GM19455 (cell line): ENCODE results near the gene IRX1.

ENCODE experiments used
- ATAC-seq: cut with Tn5 transposase; IDR thresholded peaks from one replicate; pipeline ENCODE4 v1.9.1; 2021; ENCODE audit not compliant: unreplicated experiment

Gene IRX1

DNA sequence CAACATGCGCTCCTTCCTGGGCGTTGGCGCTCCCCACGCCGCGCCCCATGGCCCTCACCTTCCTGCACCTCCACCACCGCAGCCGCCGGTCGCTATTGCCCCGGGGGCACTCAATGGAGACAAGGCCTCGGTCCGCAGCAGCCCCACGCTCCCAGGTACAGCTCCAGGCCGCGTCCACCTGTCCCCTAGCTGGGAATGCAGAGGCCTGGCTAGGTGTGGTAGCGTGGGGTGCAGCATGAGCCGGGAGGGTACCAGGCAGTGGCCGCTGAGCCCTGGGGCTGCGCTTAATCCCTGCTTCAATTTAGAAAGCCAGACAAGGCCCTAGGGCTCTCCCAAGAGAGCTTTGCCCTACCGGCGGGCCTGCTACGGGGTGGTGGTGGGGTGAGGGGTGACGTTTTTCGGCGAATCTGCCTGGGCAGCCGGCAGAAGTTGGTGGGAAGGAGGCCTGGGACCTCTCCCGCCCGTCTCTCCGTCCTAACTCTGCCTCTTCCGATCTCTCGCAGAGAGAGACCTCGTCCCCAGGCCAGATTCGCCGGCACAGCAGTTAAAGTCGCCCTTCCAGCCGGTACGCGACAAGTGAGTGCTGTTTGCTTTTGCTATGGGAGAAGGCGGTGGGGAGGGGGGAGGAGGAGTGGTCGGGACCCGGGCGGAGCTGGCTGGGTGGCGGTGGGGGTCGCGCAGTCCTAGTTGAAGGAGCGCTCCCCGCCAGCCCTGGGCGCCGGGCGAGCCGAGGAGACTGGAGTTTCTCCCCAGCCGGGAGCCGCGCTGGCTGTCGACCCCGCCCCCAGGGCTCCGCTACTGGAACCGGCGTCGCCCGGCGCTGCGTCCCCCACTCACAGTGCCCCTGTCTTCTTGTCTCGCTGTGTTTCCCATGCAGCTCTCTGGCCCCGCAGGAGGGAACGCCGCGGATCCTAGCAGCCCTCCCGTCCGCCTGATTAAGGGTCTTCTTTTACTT is 4.8 kb downstream of the IRX1 start:
- no peak for ATAC-seq

GRCh38 chr5:3601061-3601710 is 5.6 kb downstream of the IRX1 start:
- ATAC-seq: no peak

GRCh38 chr5:3601911-3602782 is 6.5 kb downstream of the IRX1 start:
- no peak for ATAC-seq

GRCh38 chr5:3602785-3603502 is 7.3 kb downstream of the IRX1 start:
- no peak for ATAC-seq

GRCh38 chr5:3604501-3604900 is 8.9 kb downstream of the IRX1 start:
- no peak for ATAC-seq

DNA sequence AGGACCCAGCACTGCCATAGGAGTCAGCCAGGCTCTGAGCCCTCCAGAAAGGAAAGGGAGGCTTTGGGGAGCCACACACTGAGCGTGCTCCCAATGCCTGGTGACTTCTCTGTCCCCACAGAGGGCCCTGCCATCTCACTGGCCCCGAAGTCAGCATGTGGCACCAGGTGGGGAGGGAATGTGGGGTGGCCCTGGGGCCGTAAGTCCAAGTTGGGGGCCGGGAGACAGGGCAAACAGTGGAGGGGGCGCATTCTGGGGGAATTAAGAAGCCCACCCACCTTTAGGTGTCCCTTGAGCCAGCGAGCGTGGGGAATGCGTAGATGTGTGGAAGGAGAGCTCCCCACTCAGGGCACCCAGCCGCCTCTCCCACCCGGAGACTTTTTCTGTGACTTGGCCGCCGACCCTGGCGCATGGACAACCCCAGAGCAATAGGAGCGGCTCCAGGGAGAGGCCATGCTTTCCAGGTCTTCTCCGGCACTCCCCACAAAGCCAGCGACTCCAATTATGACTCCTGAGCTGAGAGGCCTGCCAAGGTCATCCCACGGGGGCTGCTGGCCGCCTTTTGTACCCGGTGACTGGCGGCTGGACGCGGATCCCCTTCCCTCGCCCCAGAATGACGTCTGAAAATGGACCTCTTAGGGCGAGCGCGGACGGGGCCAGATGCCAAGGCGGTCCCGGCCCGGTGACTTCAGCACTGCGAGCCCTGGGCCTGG is 9.8 kb downstream of the IRX1 start:
- no peak for ATAC-seq

DNA sequence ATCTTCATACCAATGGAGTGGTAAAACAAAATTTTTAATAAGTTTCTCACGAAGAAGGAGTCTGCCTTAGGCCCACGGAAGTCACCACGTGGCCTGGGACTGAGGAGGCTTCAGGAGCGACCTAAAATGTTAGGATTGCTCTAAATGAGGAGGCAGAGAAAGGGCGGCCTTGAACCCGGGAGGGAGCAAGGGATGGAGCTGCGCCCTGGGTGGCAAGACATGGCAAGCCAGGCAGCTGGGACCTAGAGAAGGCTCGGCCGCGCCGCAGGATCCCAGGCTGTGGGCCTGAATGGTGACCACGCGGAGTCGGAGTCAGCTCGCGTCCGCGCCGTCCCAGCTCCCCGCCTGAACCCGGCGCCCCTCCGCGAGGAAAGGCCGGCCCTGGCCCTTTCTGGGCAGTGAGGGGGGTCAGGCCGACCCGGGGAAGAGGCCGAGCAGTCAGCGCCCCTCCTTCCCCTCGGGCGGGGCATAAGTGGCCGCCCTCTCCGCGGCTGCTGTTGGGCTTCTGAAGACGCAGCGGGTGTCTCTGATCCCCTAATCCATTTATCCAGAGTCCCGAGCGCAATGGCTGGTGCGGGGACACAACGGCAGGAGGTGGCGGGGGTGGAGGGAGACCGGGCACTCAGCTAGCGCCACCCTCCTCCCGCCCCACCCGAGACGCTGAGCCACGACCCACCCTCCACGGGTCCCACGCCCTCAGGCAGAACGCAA is 10.6 kb downstream of the IRX1 start:
- no peak for ATAC-seq

DNA sequence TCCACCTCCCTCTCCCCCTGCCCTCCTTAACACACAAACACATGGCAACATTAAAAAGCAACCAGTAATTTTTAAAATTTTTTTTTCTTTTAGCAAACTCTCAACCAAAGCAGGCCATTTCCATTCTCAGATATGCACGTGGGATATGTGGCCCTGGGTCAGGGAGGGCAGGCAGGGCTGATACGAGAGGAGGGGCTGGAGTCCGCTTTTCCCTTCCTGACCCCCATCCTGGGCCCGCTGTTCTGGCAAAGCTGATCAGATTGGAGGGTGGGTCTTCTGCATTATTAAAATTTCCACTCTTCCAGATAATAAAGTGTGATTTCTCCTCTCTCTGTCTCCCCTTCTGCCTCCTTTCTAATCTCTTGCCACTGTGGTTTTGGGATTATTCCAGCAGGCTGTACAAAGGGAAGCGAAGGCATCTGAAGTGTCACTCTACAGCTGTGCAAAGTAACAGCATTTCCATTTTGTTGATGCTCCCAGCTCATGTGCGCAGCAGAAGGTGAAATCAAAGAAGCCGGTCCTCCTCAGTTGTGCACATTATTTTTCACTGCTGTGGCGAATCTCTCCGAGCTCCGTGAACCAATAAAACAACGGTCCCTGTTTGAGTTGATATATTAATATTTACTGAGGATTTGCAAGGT is 12.0 kb downstream of the IRX1 start:
- no peak for ATAC-seq

DNA sequence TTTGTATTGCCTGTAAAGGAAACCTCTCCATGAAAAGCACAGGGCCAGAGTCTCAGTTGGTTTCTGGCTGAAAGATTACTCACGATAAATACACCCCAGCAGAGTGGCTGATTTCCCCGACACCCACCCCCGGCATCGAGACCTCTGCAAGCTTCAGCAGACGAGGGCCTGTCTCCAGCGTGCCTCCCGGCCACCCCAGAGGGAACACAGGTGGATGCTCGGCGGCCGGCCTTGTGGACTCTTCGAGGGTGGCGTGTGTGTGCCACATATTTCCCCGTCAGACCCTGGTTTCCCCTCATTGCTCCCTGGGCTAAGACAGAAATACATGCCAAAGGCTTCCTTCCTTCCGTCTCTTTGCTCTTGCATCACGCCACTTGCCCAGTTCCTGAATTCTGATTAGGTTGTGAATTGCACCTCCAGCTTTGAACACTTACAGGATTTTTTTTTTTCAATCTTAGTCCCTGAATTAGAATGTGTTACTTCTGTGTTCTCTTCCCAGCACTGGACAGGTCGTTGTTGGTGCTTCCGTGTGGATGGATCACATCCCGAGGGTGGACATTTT is 13.6 kb downstream of the IRX1 start:
- ATAC-seq: no peak

GRCh38 chr5:3612591-3613042 is 17.0 kb downstream of the IRX1 start:
- no peak for ATAC-seq

DNA sequence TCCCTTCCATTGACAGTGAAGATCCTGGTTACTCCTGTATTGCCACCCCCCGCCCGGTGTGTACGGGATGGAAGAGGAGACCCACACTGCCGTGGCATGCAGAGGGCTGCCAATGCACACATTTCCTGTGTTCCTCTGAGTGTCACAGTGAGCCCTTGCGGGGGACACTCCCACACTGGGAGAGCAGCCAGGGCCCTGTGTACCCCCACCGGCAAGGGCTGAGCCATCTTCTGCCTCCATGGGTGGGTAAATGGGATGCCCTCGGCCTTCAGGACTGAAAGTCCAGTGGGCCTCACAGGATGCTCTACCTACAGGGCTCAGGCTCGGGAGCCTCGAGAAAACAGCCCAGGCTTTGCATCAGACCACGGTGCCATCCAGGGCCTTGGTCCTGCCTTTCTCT is 18.1 kb downstream of the IRX1 start:
- no peak for ATAC-seq

GRCh38 chr5:3615217-3615616 is 19.6 kb downstream of the IRX1 start:
- ATAC-seq: no peak

DNA sequence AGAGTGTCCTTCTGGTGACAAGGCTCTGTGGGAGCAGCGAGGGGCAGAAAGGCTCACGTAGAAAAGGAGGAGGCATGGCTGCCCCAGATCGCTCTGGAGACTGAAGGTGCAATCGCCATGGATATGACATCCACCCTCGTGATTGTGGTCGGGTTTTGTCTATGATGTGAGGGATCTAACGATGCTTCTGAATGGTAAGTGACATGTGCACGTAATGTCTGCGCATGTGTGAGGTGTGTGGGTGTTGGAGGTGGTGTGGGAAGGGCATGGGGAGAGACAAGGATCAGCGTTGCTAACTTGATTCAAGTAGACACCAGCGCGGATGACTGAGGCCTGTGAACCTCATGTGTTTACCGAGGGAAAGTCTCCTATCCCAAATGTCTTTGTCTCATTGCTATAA is 20.2 kb downstream of the IRX1 start:
- no peak for ATAC-seq

DNA sequence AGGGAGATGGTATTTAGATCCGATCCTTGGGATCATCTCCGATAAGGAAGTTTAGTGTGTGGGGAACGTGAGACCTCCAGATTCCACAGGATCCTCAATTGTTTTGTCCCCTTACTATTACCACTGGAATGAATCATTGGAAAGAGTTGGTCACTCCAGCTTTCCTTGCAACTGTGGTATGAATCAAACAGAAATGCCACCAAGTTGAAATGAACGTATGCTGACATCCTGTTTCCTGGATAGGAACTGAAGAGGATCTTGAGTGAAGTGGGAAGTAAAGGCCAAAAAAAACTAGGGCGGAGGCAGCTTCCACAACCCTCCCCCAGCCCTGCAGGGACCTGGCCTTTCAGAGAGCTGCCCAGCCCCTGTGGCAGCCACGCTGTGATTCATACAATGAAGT is 23.9 kb downstream of the IRX1 start:
- ATAC-seq: no peak

- ATAC-seq: no peak
Observed at GRCh38 chr5:3622961-3623360, 27.3 kb downstream of the IRX1 start.

- ATAC-seq: no peak
Observed at GRCh38 chr5:3625626-3626025, 30.0 kb downstream of the IRX1 start.

GRCh38 chr5:3634061-3634460 is 38.4 kb downstream of the IRX1 start:
- ATAC-seq: no peak

DNA sequence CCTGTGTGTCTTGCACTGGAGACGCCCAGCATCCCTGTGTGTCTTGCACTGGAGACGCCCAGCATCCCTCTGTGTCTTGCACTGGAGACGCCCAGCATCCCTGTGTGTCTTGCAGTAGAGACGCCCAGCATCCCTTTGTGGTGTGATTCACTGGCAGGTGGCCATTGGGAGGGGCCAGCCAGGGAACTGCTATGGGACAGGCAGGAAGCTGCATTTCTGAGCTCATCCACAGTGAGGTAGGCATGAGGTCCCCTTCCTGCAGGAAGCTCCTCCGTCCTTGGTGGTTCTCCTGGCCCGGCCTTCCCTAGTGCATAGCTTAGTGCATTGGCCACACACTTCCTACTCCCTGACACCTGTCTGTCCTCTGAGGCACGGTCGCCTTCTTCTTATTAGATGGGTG is 43.5 kb downstream of the IRX1 start:
- ATAC-seq: no peak

GRCh38 chr5:3642231-3642630 is 46.6 kb downstream of the IRX1 start:
- ATAC-seq: no peak
